DMS153 (cell line): Measurements from ENCODE around the gene MCF2.

ENCODE experiments used
- DNase-seq: peaks from one replicate; lab custom pipeline; 2025; lab: John Stamatoyannopoulos, UW

The MCF2 gene

DNA sequence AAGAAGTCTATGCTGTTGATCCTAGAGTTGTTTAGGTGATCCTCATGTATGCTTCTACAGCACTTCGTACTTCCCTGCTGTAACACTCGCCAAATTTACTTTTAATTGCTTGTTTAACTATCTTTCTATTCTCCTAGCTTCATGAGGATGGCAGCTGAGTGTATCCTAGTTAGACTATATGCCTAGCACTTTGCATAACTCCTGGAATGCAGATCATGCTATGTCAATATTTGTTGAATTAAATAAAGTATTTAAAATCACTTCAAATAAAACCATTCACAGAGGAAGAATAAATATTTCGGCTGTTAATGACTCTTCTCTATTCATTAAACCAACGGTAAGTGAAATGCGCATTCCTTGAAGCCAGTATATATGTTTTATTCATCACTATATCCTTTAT, 122.4 kb downstream of the MCF2 start:
- DNase-seq, result no peak

DNA sequence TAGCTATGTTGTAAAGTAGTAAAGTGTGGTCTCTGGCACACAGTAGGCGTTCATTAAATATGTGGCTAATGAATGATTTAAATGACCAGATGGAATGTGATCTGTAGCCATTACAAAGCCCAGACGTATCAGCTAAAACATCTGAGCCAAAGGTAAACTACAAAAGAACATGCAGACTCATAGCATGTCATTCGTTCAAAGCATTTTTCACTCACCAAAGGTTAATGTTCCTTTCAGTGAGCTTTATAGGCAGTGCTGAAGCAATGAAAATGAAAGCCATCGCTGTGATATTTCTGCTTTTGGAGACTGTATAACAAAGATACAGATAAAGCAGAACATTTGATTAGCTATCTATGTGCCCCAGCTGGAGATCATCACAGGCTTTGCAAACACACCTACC, 126.9 kb downstream of the MCF2 start:
- no peak for DNase-seq

DNA sequence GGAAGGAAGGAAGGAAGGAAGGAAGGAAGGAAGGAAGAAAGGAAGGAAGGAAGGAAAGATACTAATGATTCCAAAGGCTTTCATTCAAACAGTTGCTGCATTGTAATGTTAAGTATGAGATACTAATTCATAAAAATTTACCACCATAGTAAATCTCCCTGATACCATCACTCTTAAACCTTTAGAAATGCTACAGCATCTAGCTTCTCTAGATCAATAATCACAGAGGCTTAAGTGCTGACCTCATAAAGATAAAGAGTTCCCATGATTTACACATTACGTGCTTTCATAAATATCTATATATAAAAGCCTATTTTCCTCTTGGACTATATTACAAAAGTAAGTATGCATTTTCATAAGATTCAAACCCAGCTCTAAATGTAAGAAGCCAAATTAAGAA, 141.0 kb downstream of the MCF2 start:
- no peak for DNase-seq

DNA sequence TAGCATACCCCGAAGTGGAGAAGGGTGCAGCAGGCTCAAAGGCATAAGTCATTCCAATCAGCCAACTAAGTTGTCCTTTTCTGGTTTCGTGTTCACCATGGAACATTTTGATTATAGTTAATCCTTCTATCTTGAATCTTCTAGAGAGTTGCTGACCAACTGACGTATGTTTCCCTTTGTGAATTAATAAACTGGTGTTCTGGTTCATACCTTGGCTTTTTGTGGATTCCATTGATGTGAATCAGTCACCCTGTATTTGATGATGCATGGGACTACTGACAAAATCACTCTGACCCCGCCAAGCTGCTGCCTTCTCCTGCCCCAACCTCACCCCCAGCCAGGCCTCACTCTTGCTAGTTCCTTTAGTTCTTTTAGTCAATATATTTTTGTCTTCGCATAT, 144.7 kb downstream of the MCF2 start:
- DNase-seq, result no peak

DNA sequence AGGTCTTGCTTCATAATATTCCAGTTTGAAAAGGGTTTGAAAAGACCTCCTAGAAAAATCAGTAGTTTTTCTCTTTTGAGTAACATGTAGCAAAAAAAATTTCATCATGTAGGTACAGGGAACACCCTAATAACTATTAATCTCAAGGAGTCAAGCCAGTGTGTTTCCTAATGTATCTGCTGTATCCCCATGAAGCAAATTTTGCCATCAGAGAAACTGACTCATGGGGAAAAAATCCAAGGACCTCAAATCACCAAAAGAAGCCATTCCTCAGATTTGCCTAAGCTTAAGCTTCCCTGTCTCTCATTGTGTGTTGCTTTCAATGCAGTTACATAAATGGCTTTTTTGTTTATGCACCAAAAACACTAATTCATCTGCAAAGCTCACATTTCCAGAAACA, 147.7 kb downstream of the MCF2 start:
- DNase-seq, result no peak

DNA sequence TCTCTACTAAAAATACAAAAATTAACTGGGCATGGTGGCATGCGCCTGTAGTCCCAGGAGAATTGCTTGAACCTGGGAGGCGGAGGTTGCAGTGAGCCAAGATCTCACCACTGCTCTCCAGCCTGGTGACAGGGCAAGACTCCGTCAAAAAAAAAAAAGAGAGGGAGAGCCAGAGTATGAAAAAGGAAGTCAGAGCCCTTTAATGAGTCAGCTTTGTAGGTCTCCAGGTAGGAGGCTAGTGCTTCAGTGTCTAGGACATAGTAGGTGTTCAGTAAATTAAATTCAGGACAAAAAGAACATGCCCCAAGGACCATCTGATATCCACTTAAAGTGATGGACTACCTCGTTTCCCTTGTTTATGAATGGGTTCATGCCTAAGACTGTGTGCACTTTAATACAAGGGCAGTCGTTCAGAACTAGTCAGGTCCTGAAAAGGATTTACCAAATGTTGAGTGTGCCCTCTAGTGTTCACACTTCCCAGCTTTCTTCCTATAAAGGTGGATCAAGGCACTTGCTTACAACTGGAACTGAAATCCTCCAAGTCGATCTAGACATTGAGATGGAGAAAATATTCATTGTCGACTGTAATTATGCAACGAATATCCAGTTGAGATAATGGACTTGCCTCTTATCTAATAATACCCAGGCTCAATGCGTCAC, 148.5 kb downstream of the MCF2 start:
- peak; percentile 66 for DNase-seq

DNA sequence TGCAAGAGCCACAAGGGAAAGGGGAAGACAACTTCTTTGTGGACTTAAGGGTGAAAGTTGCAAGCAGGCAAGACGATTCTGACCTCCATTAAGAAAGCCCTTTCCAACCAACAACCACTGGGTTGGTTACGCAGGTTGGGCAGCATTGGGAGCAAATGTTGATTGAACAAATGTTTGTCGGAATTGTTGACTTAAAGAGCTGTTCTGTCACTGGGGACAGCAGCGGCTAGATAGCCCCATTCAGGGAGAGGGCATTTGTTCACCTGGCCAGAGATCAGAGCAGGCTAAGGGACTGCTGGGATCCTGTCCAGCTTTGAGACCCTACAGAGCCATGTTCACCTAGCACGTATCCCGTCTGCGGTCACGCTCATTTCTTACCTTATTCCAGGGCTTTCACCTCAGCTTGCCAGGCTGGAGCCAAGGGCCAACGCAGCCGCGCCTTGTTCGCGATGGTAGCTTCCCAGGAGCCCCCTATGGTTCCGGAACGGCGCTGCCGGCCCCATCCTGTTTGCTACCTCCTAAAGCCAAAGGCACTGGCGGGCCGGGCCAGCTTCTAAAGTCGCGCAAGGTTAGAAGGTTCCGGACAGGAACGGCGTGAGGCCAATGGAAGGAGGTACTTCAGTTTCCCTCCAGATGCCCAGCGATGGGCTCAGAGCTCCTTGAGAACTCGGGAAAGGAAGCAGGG, 152.8 kb downstream of the MCF2 start:
- no peak for DNase-seq

DNA sequence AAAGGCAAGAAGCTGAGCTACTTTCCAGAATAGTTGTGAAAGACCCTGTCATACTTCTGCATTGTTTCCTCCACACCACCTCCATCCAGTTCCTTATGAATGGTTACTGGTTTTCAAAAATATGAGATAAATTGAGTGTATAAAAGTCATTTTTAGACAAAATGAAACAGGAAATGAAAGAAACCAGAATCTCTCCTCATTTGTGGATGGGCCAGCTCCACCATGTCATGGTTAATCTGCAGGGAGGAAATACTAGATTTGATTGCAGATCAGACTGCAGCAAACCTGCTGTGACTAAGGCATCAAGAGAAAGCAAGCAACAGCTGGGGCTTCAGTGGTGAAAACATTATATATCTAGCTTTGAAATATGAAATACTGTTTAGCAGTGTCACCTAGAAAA, 153.6 kb downstream of the MCF2 start:
- no peak for DNase-seq

DNA sequence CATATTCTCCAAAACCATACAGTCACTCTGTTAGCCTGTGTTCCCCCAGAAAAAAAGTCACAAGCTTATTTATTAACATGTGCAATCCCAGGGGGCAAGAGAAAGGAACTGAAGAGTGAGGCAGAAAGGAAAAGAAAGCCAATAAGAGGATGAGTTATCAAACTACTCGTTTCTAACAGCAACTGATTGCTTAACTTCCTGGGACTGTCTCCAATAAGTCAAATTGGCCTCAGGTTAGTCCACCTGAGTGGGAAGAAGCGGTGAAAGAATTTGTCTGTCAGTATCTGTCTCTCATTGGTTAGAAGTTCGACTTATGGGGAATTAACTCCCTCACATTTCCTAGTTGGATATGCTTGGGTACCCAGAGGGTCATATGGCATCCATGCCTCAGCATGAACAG, 163.4 kb downstream of the MCF2 start:
- no peak for DNase-seq

DNA sequence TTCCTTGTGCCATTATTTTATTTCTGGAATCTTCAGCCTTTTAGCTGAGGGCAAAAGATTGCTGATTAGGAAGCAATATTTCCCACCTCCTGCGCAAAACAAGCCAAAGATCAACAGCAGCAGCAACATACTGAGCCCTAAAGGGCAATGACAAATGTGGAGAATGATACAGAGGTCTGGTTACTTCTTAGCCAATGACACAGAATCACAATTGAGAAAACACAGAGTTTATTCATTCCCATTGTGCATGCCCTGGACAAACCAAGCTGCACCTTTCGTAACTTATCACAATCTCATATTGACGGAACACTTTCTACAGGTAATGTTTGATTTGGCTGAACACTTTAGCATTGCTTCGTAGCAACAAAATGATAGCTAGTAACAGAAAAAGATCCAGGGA, 164.0 kb downstream of the MCF2 start:
- DNase-seq, result no peak

DNA sequence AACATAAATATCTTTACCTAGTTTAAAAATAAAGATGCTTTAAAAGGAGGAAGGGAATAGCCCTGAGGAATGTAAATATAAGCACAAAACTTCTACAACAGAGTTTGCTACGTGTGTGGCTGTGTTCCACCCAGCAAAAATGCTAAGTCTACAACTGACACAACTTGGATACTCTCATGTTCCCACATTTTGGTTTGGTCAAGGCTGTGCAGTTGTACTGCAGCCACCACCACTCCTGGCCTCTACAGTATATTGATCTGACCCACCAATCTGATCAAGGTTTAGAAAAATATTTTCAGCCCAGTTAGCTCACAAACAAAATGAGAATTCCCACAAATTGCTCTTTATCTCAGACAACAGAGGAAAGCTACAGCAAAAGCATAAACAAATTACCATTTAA, 165.3 kb downstream of the MCF2 start:
- DNase-seq, result no peak

DNA sequence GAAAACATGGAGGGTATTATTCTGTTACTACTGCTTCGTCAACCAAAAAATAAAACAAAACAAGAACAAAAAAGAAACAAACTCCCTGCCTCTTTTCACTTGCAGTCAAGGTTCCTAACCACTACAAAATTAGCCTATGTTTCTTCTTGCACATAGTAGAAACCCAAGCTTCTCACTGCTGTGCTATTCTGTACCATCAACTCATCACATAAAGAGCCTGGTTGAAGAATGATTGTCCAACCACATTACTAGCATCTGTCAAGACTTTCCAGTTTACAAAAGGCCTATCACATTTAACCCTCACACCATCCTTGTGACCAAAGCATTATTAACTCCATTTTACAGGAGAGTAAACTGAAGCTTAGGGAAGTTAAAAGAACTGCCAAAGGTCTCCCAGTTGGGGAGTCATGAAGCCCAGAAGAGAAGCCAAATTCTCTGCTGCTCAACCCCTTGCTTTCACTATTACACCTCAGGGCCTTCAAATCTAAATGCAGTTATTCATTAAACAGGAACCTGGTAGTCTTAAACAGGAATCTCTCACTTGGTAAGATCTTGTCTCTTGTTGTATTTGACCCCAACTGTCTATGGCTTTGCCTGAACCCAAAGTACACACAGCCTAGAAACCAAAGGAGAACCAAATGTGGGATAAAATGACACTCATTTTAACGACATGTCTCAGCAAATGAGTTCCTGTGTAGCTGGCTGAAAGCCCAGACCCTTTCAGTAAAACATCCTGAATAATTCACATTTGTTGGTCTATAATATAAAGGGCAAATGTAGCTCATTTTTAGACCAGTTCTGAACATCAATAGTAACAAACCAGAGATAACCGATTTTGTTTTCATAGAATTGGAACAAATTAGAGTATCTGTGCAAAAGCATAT, 168.8 kb downstream of the MCF2 start:
- DNase-seq, result peak; percentile 44

DNA sequence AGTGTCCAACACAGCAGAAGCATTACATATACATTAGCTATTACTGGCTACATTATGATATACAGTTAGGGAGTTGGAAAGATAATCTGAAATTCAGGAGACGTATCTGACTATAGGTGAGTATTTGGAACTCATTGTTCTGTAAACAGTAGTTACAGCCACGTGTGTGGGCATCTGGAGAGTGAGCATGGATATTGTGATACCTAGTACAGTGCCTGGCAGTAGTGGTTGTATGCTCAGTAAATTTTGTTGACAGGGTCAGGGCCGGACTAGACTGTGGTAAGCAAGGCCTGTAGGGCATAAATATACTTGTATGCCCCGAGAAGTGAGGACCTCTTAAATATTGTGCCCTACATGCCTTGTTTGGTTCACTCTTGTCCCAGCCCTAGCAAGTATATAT, 174.5 kb downstream of the MCF2 start:
- DNase-seq, result no peak

DNA sequence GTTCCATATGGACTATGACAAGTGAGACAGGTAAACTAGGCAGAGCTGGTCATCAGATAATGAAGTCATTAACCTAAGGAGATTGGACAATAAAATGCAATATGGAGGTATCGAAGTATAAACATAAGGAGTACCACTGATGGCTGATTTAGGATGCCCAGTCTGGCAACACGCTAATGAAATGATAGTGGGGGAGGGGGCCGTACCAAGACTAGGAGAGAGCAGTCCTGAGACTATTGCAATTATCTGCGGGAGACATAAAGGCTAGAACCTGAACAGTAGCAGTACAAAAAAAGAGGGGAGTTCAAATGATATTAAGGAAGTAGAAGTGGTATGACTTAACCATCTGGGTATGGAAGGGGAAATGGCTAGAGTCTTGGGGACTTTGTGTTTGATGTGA, 175.1 kb downstream of the MCF2 start:
- DNase-seq, result no peak
